K562 (cell line): Measurements from ENCODE around the gene ZBED4.

Experiments used
- CTCF ChIP-seq, 3 experiments: IDR thresholded peaks in 2 of 3; conservative IDR thresholded peaks in 1 of 3; 2 replicates each; pipeline ENCODE4 v1.5.1; 2011 to 2012; ENCODE audit warnings: low read length in 3 of 3, mild to moderate bottlenecking in 3 of 3, control low read depth in 2 of 3, improper control_type of control experiment in 1 of 3, inconsistent platforms in 1 of 3, low read depth in 1 of 3, mixed read lengths in 1 of 3, moderate library complexity in 1 of 3; ENCODE audit not compliant: insufficient read depth in 2 of 3
- EGR1 ChIP-seq: fragments of 450-650 bp; conservative IDR thresholded peaks from 2 replicates; pipeline ENCODE4 v1.6.1; 2017; ENCODE audit warnings: mild to moderate bottlenecking
- MXI1 ChIP-seq: IDR thresholded peaks from 2 replicates; pipeline ENCODE4 v1.6.1; 2011; ENCODE audit warnings: low read depth, mild to moderate bottlenecking, improper control_type of control experiment, low read length
- NFYB ChIP-seq: IDR thresholded peaks from 2 replicates; pipeline ENCODE4 v1.6.1; 2011; ENCODE audit warnings: mild to moderate bottlenecking, moderate library complexity; ENCODE audit not compliant: insufficient read length; ENCODE audit errors: extremely low read depth
- NR2C2 ChIP-seq, 2 experiments: fragments of 200-800 bp in 1 of 2; sonication (Bioruptor generic) in 1 of 2; sonication (generic) in 1 of 2; formaldehyde crosslinking in 1 of 2; IDR thresholded peaks; 2 replicates each; pipeline versions ENCODE4 v1.6.1 to v1.8.0; 2016 to 2022; ENCODE audit warnings: mild to moderate bottlenecking in 1 of 2, missing compliant biosample characterization in 1 of 2, missing genetic modification characterization in 1 of 2, missing genetic modification reagents in 1 of 2
- PCBP1 ChIP-seq: fragments of 200-400 bp; formaldehyde crosslinking; IDR thresholded peaks from 2 replicates; pipeline ENCODE4 v1.6.1; 2018; ENCODE audit warnings: mild to moderate bottlenecking, low read depth, low read length; ENCODE audit not compliant: poor library complexity, severe bottlenecking
- ZNF12 ChIP-seq: sonication (generic); formaldehyde crosslinking; IDR thresholded peaks from 2 replicates; pipeline ENCODE4 v1.4.0; 2020; ENCODE audit warnings: mild to moderate bottlenecking, missing genetic modification reagents

- TF ChIP-seq MXI1 (no peak), EGR1 (no peak), NFYB (no peak), PCBP1 (no peak), ZNF12 (no peak), CTCF (IDR thresholded peaks at IDR 0.05 in 2 of 3, conservative IDR thresholded peaks at IDR 0.05 in 1 of 3; ENCODE audit: insufficient read depth in 2 of 3, low read depth in 1 of 3, low read length in 3 of 3) (no peak), NR2C2 (CRISPR knock-in tag; IDR thresholded peaks at IDR 0.05) (no peak), NR2C2 (tag; IDR thresholded peaks at IDR 0.05) (no peak)
Measured at GRCh38 chr22:49928185-49928495, 74.5 kb downstream of the ZBED4 start.
